ENCODE measurements around the gene HIRA.

The HIRA gene

GRCh38 chr22:19431649-19432132 lies at the start of gene HIRA:
HIRA (minus strand) TSS chr22:19431733; CDS start chr22:19431476, 257 bp downstream.
- DNase-seq: peak; percentile 73 to 81

- DNase-seq: no peak
Measured at GRCh38 chr22:19480789-19481188, 49.3 kb upstream of the HIRA start.

GRCh38 chr22:19480173-19480568 lies 48.6 kb upstream of the HIRA start:
- DNase-seq: no peak

GRCh38 chr22:19479355-19480172 lies 48.0 kb upstream of the HIRA start, which contains the start of gene CDC45:
CDC45 (plus strand) TSS chr22:19479920; CDS start chr22:19479969, 49 bp downstream.
- DNase-seq: peak; percentile 96 to 98

GRCh38 chr22:19478901-19479354 lies 47.4 kb upstream of the HIRA start, which contains the start of gene UFD1:
UFD1 (minus strand) TSS chr22:19479193; CDS start chr22:19479085, 108 bp downstream.
- DNase-seq: peak; percentile 68 to 81

GRCh38 chr22:19478045-19478900 lies 46.7 kb upstream of the HIRA start:
- DNase-seq: peak in 1 of 2 experiments; percentile 16

GRCh38 chr22:19477321-19478044 lies 46.0 kb upstream of the HIRA start:
- DNase-seq: no peak

GRCh38 chr22:19476023-19476422 lies 44.5 kb upstream of the HIRA start:
- no peak for DNase-seq

- no peak for DNase-seq
Measured at GRCh38 chr22:19473578-19473977, 42.0 kb upstream of the HIRA start.

- no peak for DNase-seq
Measured at GRCh38 chr22:19472233-19472632, 40.7 kb upstream of the HIRA start.

- DNase-seq: no peak
Measured at GRCh38 chr22:19471572-19471971, 40.0 kb upstream of the HIRA start.

- DNase-seq: no peak
Measured at GRCh38 chr22:19470010-19470409, 38.5 kb upstream of the HIRA start.

GRCh38 chr22:19469421-19469820 lies 37.9 kb upstream of the HIRA start:
- DNase-seq: no peak

- DNase-seq: no peak
Measured at GRCh38 chr22:19467912-19468311, 36.4 kb upstream of the HIRA start.

- DNase-seq: no peak
Measured at GRCh38 chr22:19466848-19467752, 35.6 kb upstream of the HIRA start.

GRCh38 chr22:19466126-19466716 lies 34.7 kb upstream of the HIRA start:
- peak in 1 of 2 experiments; percentile 9 for DNase-seq

GRCh38 chr22:19464975-19465374 lies 33.4 kb upstream of the HIRA start:
- DNase-seq: no peak

GRCh38 chr22:19464546-19464945 lies 33.0 kb upstream of the HIRA start:
- DNase-seq: no peak

GRCh38 chr22:19463491-19464469 lies 32.2 kb upstream of the HIRA start:
- DNase-seq: no peak

- no peak for DNase-seq
Measured at GRCh38 chr22:19463008-19463407, 31.5 kb upstream of the HIRA start.
